GM12892 (cell line): Measurements from ENCODE around the gene C1orf198.

Experiments
- POLR2A ChIP-seq: IDR thresholded peaks from 2 replicates; pipeline ENCODE4 v1.6.1; 2011; ENCODE audit warnings: low read depth, low read length, control low read depth
- POLR2AphosphoS5 ChIP-seq: IDR thresholded peaks from 2 replicates; pipeline ENCODE4 v1.6.1; 2011; ENCODE audit warnings: low read depth, low read length, control low read depth
- TAF1 ChIP-seq: IDR thresholded peaks from 2 replicates; pipeline ENCODE4 v1.6.1; 2011; ENCODE audit warnings: low read depth, mild to moderate bottlenecking, control low read depth, low read length, borderline replicate concordance

GRCh38 chr1:230870916-230871315 lies 2.6 kb upstream of the C1orf198 start:
- TF ChIP-seq TAF1 (no peak), POLR2AphosphoS5 (no peak), POLR2A (no peak)
